ENCODE measurements around the gene RBP3. TPM values are rescaled to one million over a fixed set of nuclear protein-coding genes. Genes with fewer than 3 reads are reported as not detected.

Gene RBP3
- polyA plus RNA-seq, 1 donor from 2014 or later, result not detected

DNA sequence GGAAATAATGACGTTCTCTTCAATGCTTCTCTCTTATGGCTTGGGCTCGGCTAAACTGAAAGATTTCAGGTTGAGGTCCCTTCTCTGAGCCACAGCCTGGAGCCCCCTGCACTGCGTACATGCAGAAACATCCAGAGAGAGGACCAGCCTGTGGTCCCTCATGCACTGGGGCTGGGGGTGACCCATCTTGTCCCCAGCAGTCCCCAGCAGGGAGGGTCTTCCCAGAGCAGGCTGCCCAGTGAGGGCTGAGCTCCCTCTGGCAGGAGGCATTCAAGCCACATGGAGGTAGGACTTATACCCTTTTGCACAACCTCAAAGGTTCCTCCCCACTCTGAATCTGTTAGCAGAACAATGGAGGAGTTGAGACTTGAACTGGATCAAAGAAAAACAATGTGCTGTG is 40.8 kb upstream of the RBP3 start:
- TF ChIP-seq TAF1 (IDR thresholded peaks at IDR 0.05; ENCODE audit: low read depth), result no peak
- no peak for TF ChIP-seq REST (IDR thresholded peaks at IDR 0.05; ENCODE audit: borderline replicate concordance)
- TF ChIP-seq RAD21 (conservative IDR thresholded peaks at IDR 0.05), result no peak
- TF ChIP-seq MXI1 (conservative IDR thresholded peaks at IDR 0.05; ENCODE audit: poor library complexity, severe bottlenecking), result no peak
- TF ChIP-seq CTCF (IDR thresholded peaks at IDR 0.05; ENCODE audit: poor library complexity, severe bottlenecking), result no peak
- no peak for TF ChIP-seq SMC3 (conservative IDR thresholded peaks at IDR 0.05; ENCODE audit: poor library complexity)
- TF ChIP-seq EZH2 (IDR thresholded peaks at IDR 0.05; ENCODE audit: borderline replicate concordance, insufficient read depth, low read length, poor library complexity, severe bottlenecking), result no peak
- no peak for TF ChIP-seq POLR2AphosphoS5 (IDR thresholded peaks at IDR 0.05)
- no peak for TF ChIP-seq EP300 (conservative IDR thresholded peaks at IDR 0.05; ENCODE audit: poor library complexity, severe bottlenecking)

GRCh38 chr10:47308775-47309174 is 39.4 kb upstream of the RBP3 start:
- H3K9ac ChIP-seq (ENCODE audit: low read length), result no peak overlapping the region
- no peaks in the 10 kb centered on the region for H3F3A ChIP-seq (ENCODE audit: insufficient read depth, low read length, poor library complexity, severe bottlenecking)
- H3K9me2 ChIP-seq (ENCODE audit: insufficient read depth, low read length), result no peaks in the 10 kb centered on the region
- H3K36me3 ChIP-seq (ENCODE audit: insufficient read depth, low read length), result no peaks in the 10 kb centered on the region
- no peaks in the 10 kb centered on the region for H3K79me2 ChIP-seq (replicated peaks; ENCODE audit: insufficient read depth, low read length)
- H3K9me3 ChIP-seq (ENCODE audit: low read length), result no peaks in the 10 kb centered on the region
- TF ChIP-seq EP300 (conservative IDR thresholded peaks at IDR 0.05; ENCODE audit: poor library complexity, severe bottlenecking) (no peak), POLR2AphosphoS5 (IDR thresholded peaks at IDR 0.05) (no peak), REST (IDR thresholded peaks at IDR 0.05; ENCODE audit: borderline replicate concordance) (no peak), SMC3 (conservative IDR thresholded peaks at IDR 0.05; ENCODE audit: poor library complexity) (no peak), CTCF (IDR thresholded peaks at IDR 0.05; ENCODE audit: poor library complexity, severe bottlenecking) (no peak), TAF1 (IDR thresholded peaks at IDR 0.05; ENCODE audit: low read depth) (no peak), RAD21 (conservative IDR thresholded peaks at IDR 0.05) (no peak), EZH2 (IDR thresholded peaks at IDR 0.05; ENCODE audit: borderline replicate concordance, insufficient read depth, low read length, poor library complexity, severe bottlenecking) (no peak), MXI1 (conservative IDR thresholded peaks at IDR 0.05; ENCODE audit: poor library complexity, severe bottlenecking) (no peak)
- H3K27me3 ChIP-seq (ENCODE audit: insufficient read depth, low read depth, low read length), result no peaks in the 10 kb centered on the region
- H2AFZ ChIP-seq (ENCODE audit: low read depth, low read length), result no peak overlapping the region
- H3K27ac ChIP-seq (ENCODE audit: low read length), result no peak overlapping the region
- H4K20me1 ChIP-seq (ENCODE audit: insufficient read depth), result no peaks in the 10 kb centered on the region
- H3K4me3 ChIP-seq (ENCODE audit: low read length), result no peak overlapping the region
- no peak overlapping the region for H3K4me2 ChIP-seq (ENCODE audit: low read length)

More for the DNA sequence above, 40.8 kb upstream of the RBP3 start:
- no peak overlapping the region for H3K27ac ChIP-seq (ENCODE audit: low read length)
- no peak overlapping the region for H3K9ac ChIP-seq (ENCODE audit: low read length)
- H3F3A ChIP-seq (ENCODE audit: insufficient read depth, low read length, poor library complexity, severe bottlenecking), result no peaks in the 10 kb centered on the region
- H3K9me3 ChIP-seq (ENCODE audit: low read length), result no peaks in the 10 kb centered on the region
- H2AFZ ChIP-seq (ENCODE audit: low read depth, low read length), result no peak overlapping the region
- no peaks in the 10 kb centered on the region for H3K9me2 ChIP-seq (ENCODE audit: insufficient read depth, low read length)
- no peak overlapping the region for H3K4me2 ChIP-seq (ENCODE audit: low read length)
- no peaks in the 10 kb centered on the region for H3K36me3 ChIP-seq (ENCODE audit: insufficient read depth, low read length)
- H3K27me3 ChIP-seq (ENCODE audit: insufficient read depth, low read depth, low read length), result no peaks in the 10 kb centered on the region
- no peaks in the 10 kb centered on the region for H4K20me1 ChIP-seq (ENCODE audit: insufficient read depth)
- H3K4me3 ChIP-seq (ENCODE audit: low read length), result no peak overlapping the region
- no peaks in the 10 kb centered on the region for H3K79me2 ChIP-seq (replicated peaks; ENCODE audit: insufficient read depth, low read length)

Data from neural cell (in vitro differentiated cells).